ENCODE data around the gene STK11IP. TPM values are rescaled to one million over a fixed set of nuclear protein-coding genes. Genes with fewer than 3 reads are reported as not detected.

Gene STK11IP
- total RNA-seq, 4 donors from 2014 or later: 19.4 to 62.6 (median 51.5) TPM

- no peaks in the 10 kb centered on the region for H3K9me3 ChIP-seq
- H3K36me3 ChIP-seq: no peaks in the 10 kb centered on the region
- no peaks in the 10 kb centered on the region for H3K27me3 ChIP-seq
- H3K4me1 ChIP-seq: no peaks in the 10 kb centered on the region
- no peak overlapping the region for H3K27ac ChIP-seq
- H3K4me3 ChIP-seq: no peak overlapping the region
- peak in 1 of 3 donors; percentile 7 for DNase-seq
- TF ChIP-seq CTCF (IDR thresholded peaks at IDR 0.05) (no peak), POLR2A (IDR thresholded peaks at IDR 0.05) (no peak)
These were observed 68.3 kb downstream of the STK11IP start for GRCh38 chr2:219665926-219666325.

Small RNA genes lying within 50 kb of the gene (small RNA-seq; reads per million reads assigned to genes)
- gene MIR3132 (0 reads per million in 2 donors), gene RN7SKP213 (0 to 0.06 reads per million in 2 donors)

Other genes with a start within 250 kb of the STK11IP start
- gene DNPEP, start 209.9 kb upstream of the STK11IP start, total RNA-seq: 100 to 1,000 TPM in 3 of 4 donors, 10 to 100 TPM in 1; 90.8 to 180 (median 177) TPM
- 100 to 1,000 TPM in 2 of 4 donors, 10 to 100 TPM in 2; 82.0 to 574 (median 112) TPM for gene DES, start 179.5 kb upstream of the STK11IP start, total RNA-seq
- gene SPEG, start 163.0 kb upstream of the STK11IP start, total RNA-seq: 10 to 100 TPM in 2 of 4 donors, 1 to 10 TPM in 2; 3.2 to 49.5 (median 10.2) TPM
- 10 to 100 TPM; 35.0 to 69.6 (median 38.9) TPM for gene GMPPA, start 99.0 kb upstream of the STK11IP start, total RNA-seq
- under 1 TPM in 1 of 4 donors, not detected in 3; 0.27 TPM for gene ASIC4, start 83.4 kb upstream of the STK11IP start, total RNA-seq
- gene CHPF, start 54.0 kb upstream of the STK11IP start, total RNA-seq: 100 to 1,000 TPM in 1 of 4 donors, 10 to 100 TPM in 3; 19.0 to 122 (median 90.5) TPM
- 10 to 100 TPM in 3 of 4 donors, 1 to 10 TPM in 1; 6.6 to 25.5 (median 13.9) TPM for gene TMEM198, start 53.8 kb upstream of the STK11IP start, total RNA-seq
- gene OBSL1, start 26.3 kb upstream of the STK11IP start, total RNA-seq: 10 to 100 TPM in 3 of 4 donors, 1 to 10 TPM in 1; 7.5 to 43.7 (median 21.2) TPM
- not detected for gene INHA, start 25.5 kb upstream of the STK11IP start, total RNA-seq
- gene SLC4A3, start 29.8 kb downstream of the STK11IP start, total RNA-seq: 1 to 10 TPM in 1 of 4 donors, under 1 TPM in 1, not detected in 2; 0.57 to 8.1 TPM